GM21447 (cell line): ENCODE data around the gene ARFIP1.
"Not testable (repeated sequence)": the region's sequence is repeated elsewhere in the genome, so short reads cannot be mapped to it uniquely, and the experiment has no call there.

Source experiments
- ATAC-seq: cut with Tn5 transposase; IDR thresholded peaks from one replicate; pipeline ENCODE4 v1.9.1; 2021; ENCODE audit not compliant: unreplicated experiment

ARFIP1 gene

GRCh38 chr4:152843481-152844090 is 63.8 kb downstream of the ARFIP1 start:
- no peak for ATAC-seq

- no peak for ATAC-seq
These were observed 67.6 kb downstream of the ARFIP1 start for GRCh38 chr4:152847376-152847775.

GRCh38 chr4:152848508-152848907 is 68.8 kb downstream of the ARFIP1 start:
- no peak for ATAC-seq

GRCh38 chr4:152849350-152849749 is 69.6 kb downstream of the ARFIP1 start:
- ATAC-seq = no peak

GRCh38 chr4:152850377-152850776 is 70.6 kb downstream of the ARFIP1 start:
- peak; percentile 74 for ATAC-seq

- no peak for ATAC-seq
These were observed 71.5 kb downstream of the ARFIP1 start for GRCh38 chr4:152851226-152851625.

- ATAC-seq = no peak
These were observed 73.5 kb downstream of the ARFIP1 start for GRCh38 chr4:152853293-152853692.

GRCh38 chr4:152854016-152854415 is 74.3 kb downstream of the ARFIP1 start:
- not testable (repeated sequence) for ATAC-seq

GRCh38 chr4:152856960-152857359 is 77.2 kb downstream of the ARFIP1 start:
- ATAC-seq = no peak

GRCh38 chr4:152858934-152859333 is 79.2 kb downstream of the ARFIP1 start:
- no peak for ATAC-seq

GRCh38 chr4:152860046-152860445 is 80.3 kb downstream of the ARFIP1 start:
- ATAC-seq = no peak

- ATAC-seq = no peak
These were observed 82.9 kb downstream of the ARFIP1 start for GRCh38 chr4:152862608-152863007.

GRCh38 chr4:152864361-152864760 is 84.6 kb downstream of the ARFIP1 start:
- no peak for ATAC-seq

- not testable (repeated sequence) for ATAC-seq
These were observed 86.8 kb downstream of the ARFIP1 start for GRCh38 chr4:152866432-152866993.

- ATAC-seq = no peak
These were observed 90.9 kb downstream of the ARFIP1 start for GRCh38 chr4:152870606-152871005.

- ATAC-seq = no peak
These were observed 95.5 kb downstream of the ARFIP1 start for GRCh38 chr4:152875261-152875660.

GRCh38 chr4:152877868-152878267 is 98.1 kb downstream of the ARFIP1 start:
- ATAC-seq = no peak

GRCh38 chr4:152880263-152880662 is 100.5 kb downstream of the ARFIP1 start:
- no peak for ATAC-seq

- ATAC-seq = no peak
These were observed 102.2 kb downstream of the ARFIP1 start for GRCh38 chr4:152881974-152882373.

- ATAC-seq = no peak
These were observed 105.4 kb downstream of the ARFIP1 start for GRCh38 chr4:152885185-152885584.

GRCh38 chr4:152886201-152886600 is 106.4 kb downstream of the ARFIP1 start:
- ATAC-seq = no peak

GRCh38 chr4:152887981-152888380 is 108.2 kb downstream of the ARFIP1 start:
- no peak for ATAC-seq

GRCh38 chr4:152892974-152893373 is 113.2 kb downstream of the ARFIP1 start:
- ATAC-seq = no peak
